Testis (tissue), 3 donors: Measurements from ENCODE around the gene XYLT1. TPM values are rescaled to one million over a fixed set of nuclear protein-coding genes. Genes with fewer than 3 reads are reported as not detected.

Experiments
- DNase-seq: peaks from one replicate; pipeline ENCODE4 v3.0.0-alpha.2; 2019
- H3K27ac ChIP-seq, 2 donors: fragments of 200-600 bp; sonication (generic); one replicate each; pipeline ENCODE4 v1.5.1; 2019
- H3K27me3 ChIP-seq: fragments of 200-600 bp; sonication (generic); one replicate; pipeline ENCODE4 v1.5.1; 2019
- H3K36me3 ChIP-seq: fragments of 200-600 bp; sonication (generic); one replicate; pipeline ENCODE4 v1.5.1; 2017; ENCODE audit warnings: low read depth; ENCODE audit errors: missing control alignments
- H3K4me1 ChIP-seq: fragments of 200-600 bp; sonication (generic); one replicate; pipeline ENCODE4 v1.5.1; 2019
- H3K4me3 ChIP-seq, 2 donors: fragments of 200-600 bp; sonication (generic); one replicate each; pipeline ENCODE4 v1.5.1; 2017 to 2019
- H3K9me3 ChIP-seq: fragments of 200-600 bp; sonication (generic); one replicate; pipeline ENCODE4 v1.5.1; 2017
- CTCF ChIP-seq, 3 experiments: fragments of 450-650 bp in 2 of 3; fragments of 200-600 bp in 1 of 3; sonication (generic) in 1 of 3; IDR thresholded peaks; one replicate each; pipeline ENCODE4 v1.5.1; 2016 to 2019; ENCODE audit warnings: antibody characterized with exemption in 3 of 3, mild to moderate bottlenecking in 2 of 3, moderate library complexity in 1 of 3
- POLR2A ChIP-seq: fragments of 450-650 bp; IDR thresholded peaks from one replicate; pipeline ENCODE4 v1.6.1; 2017; ENCODE audit warnings: antibody characterized with exemption, mild to moderate bottlenecking, moderate library complexity
- WGBS, 2 donors: methylation state at CpG; one replicate each; pipeline ENCODE4 v1.1.5; 2018; 5-methylcytosine and 5-hydroxymethylcytosine counted together
- intact Hi-C: fragments of 100-400 bp; cut with DNase I; formaldehyde crosslinking; loops from one replicate; pipeline ENCODE4 v1.15.1; 2023; ENCODE audit warnings: low total_unique reads
- polyA plus RNA-seq: library from polyadenylated mRNA; stranded (reverse); fragments of 350-450 nt; fragmentation: Illumina TruSeq; extraction: RNeasy Lipid Tissue Mini Kit (QIAGEN cat#74804); gene quantifications from one replicate; pipeline ENCODE4 v1.2.3, GENCODE V29; 2014; ENCODE audit warnings: low read depth, low replicate concordance; ENCODE audit not compliant: insufficient read depth
- total RNA-seq, 2 donors: library from RNA; depleted of rRNA; stranded (reverse); fragments of >200 nt; gene quantifications; one replicate each; pipeline ENCODE4 v1.2.3, GENCODE V29; 2016

XYLT1 gene
- total and polyA plus RNA-seq, 3 donors from 2014 or later: 6.5 to 20.7 (median 13.6) TPM

DNA sequence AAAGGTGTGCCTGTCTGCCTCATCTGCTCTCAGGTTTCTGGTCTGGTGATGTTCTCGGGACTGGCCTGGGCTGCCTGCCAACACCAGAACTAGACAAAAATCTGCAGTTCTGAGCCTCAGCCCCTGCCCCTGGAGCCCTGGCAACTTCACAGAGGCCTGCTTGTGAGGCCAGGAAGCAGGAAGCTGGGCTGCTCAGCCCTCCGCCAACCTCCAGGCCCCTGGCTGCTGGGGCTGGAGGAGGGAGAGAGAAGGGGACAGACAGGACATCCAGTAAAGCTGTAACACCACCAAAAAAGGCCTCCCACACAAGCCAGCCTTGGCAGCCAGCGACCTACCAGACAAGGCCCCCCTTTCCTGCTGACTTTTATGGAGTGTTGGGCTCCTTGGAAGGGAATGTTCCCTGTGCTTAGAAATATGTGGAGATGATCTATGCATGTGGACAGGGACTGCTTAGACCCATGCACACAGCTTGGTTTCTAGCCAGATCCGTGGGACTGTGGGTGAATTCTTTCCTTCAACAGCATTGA, 157.6 kb downstream of the XYLT1 start:
- intact Hi-C loops: no loop called here
- Histone ChIP-seq H3K27me3 (no peaks in the 10 kb centered on the region), H3K27ac (peak overlapping the region; percentile 75 to 82), H3K4me1 (peaks cover 21% of the 10 kb centered on the region), H3K4me3 (no peak overlapping the region), H3K36me3 (no peaks in the 10 kb centered on the region), H3K9me3 (no peaks in the 10 kb centered on the region)
- 18 to 23% methylated on average over 2 to 4 of the region's 4 CpGs for WGBS, 2 donors
- DNase-seq: peak; percentile 81
- TF ChIP-seq CTCF (IDR thresholded peaks at IDR 0.05) (no peak), POLR2A (no peak)

GRCh38 chr16:17312094-17312710, 158.6 kb downstream of the XYLT1 start:
- WGBS, 2 donors: 78 to 86% methylated on average over 8 of the region's 8 CpGs
- intact Hi-C loops: no loop called here
- Histone ChIP-seq H3K9me3 (no peaks in the 10 kb centered on the region), H3K27me3 (no peaks in the 10 kb centered on the region), H3K4me3 (no peak overlapping the region), H3K4me1 (peaks cover 21% of the 10 kb centered on the region), H3K27ac (peak overlapping the region; percentile 75 to 82), H3K36me3 (no peaks in the 10 kb centered on the region)
- TF ChIP-seq CTCF (IDR thresholded peaks at IDR 0.05) (no peak), POLR2A (no peak)
- no peak for DNase-seq

DNA sequence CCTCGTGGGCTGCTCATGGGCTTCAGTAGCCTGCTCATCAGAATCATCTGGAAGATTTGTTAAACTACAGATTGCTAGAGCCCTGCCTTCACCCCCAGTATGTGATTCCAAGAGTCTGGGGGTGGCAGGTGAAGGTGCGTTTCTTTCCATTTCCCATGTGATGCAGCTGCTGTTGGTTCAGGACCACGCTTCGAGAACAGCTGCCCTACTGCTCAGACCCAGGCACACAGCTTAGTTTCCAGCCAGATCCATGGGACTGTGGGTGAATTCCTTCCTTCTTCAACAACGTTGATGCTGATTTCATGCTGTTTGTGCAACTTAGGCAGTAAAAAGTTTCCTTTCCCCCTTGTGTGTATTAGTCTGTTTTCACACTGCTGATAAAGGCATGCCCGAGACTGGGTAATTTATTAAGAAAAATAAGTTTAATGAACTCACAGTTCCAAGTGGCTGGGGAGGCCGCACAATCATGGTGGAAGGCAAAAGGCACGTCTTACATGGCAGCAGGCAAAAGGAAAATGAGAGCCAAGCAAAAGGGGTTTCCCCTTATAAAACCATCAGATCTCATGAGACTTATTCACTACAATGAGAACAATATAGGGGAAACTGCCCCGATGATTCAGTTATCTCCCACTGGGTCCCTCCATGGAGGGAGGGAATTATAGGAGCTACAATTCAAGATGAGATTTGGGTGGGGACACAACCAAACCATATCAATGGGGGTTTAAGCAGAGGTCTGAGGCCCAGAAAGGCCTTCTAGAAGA, 159.2 kb downstream of the XYLT1 start:
- Histone ChIP-seq H3K4me1 (peaks cover 21% of the 10 kb centered on the region), H3K27me3 (no peaks in the 10 kb centered on the region), H3K36me3 (no peaks in the 10 kb centered on the region), H3K4me3 (no peak overlapping the region), H3K27ac (peak overlapping the region in 1 of 2 donors; percentile 82), H3K9me3 (no peaks in the 10 kb centered on the region)
- no peak for DNase-seq
- TF ChIP-seq POLR2A (no peak), CTCF (IDR thresholded peaks at IDR 0.05) (no peak)
- WGBS, 2 donors: 77 to 79% methylated on average over 8 to 9 of the region's 9 CpGs
- intact Hi-C loops: no loop called here

DNA sequence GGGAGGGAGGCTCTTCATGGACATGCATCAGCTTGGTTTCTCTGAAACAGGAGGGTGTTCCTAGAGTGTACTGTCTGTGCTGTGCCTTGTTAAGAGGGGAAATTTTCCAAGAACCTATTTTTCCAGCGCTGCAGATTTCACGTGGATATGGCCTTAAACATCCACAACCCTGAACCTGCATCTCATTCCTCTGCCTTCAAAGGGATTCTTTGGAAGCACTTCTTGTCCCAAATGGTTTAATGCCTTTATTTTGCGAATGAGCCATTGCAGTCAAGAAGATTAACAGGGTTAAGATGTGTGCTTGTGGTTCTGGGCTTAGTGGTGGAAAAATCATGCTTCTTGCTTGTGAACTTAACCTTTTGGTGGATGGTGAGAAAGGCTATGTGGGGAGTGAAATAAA, 161.2 kb downstream of the XYLT1 start:
- no peak overlapping the region for H3K4me3 ChIP-seq
- H3K27ac ChIP-seq: peak overlapping the region in 1 of 2 donors; percentile 82
- no peaks in the 10 kb centered on the region for H3K36me3 ChIP-seq
- H3K4me1 ChIP-seq: peaks cover 24% of the 10 kb centered on the region
- H3K9me3 ChIP-seq: no peaks in the 10 kb centered on the region
- no peak for TF ChIP-seq POLR2A
- TF ChIP-seq CTCF (IDR thresholded peaks at IDR 0.05): no peak
- intact Hi-C loops: no loop called here
- 48 to 64% methylated on average over 3 of the region's 3 CpGs for WGBS, 2 donors
- H3K27me3 ChIP-seq: no peaks in the 10 kb centered on the region
- DNase-seq: no peak
